Transverse colon (tissue), 4 donors: ENCODE measurements around the gene FBXO40. TPM values are rescaled to one million over a fixed set of nuclear protein-coding genes. Genes with fewer than 3 reads are reported as not detected.

ENCODE experiments used
- DNase-seq: peaks from one replicate; pipeline ENCODE4 v3.0.0-alpha.2; 2019
- H3K27ac ChIP-seq, 4 donors: fragments of 200-600 bp; sonication (generic); 2 replicates each; pipeline ENCODE4 v1.5.1; 2016 to 2018; ENCODE audit warnings: inconsistent platforms in 4 of 4
- H3K27me3 ChIP-seq: fragments of 200-600 bp; sonication (generic); 2 replicates; pipeline ENCODE4 v1.5.1; 2017; ENCODE audit warnings: inconsistent platforms
- H3K36me3 ChIP-seq, 4 donors: fragments of 200-600 bp; sonication (generic); 2 replicates each; pipeline ENCODE4 v1.5.1; 2017 to 2019; ENCODE audit warnings: inconsistent platforms in 4 of 4
- H3K4me1 ChIP-seq, 4 donors: fragments of 200-600 bp; sonication (generic); 2 replicates each; pipeline ENCODE4 v1.5.1; 2017 to 2020; ENCODE audit warnings: inconsistent platforms in 4 of 4
- H3K4me3 ChIP-seq, 4 donors: fragments of 200-600 bp; sonication (generic); 1 replicate in 1 of 4; 2 replicates in 3 of 4; pipeline versions ENCODE4 v1.5.1 to v1.6.1; 2017 to 2019; ENCODE audit warnings: inconsistent platforms in 4 of 4
- H3K9me3 ChIP-seq, 2 donors: fragments of 200-600 bp; sonication (generic); 2 replicates each; pipeline ENCODE4 v1.5.1; 2017 to 2019; ENCODE audit warnings: inconsistent platforms in 2 of 2
- CTCF ChIP-seq, 5 experiments: fragments of 200-600 bp in 3 of 5; fragments of 450-650 bp in 2 of 5; sonication (generic) in 3 of 5; IDR thresholded peaks; 1 replicate in 2 of 5; 2 replicates in 3 of 5; pipeline ENCODE4 v1.5.1; 2016 to 2017; ENCODE audit warnings: antibody characterized with exemption in 5 of 5, inconsistent platforms in 3 of 5, mild to moderate bottlenecking in 2 of 5, moderate library complexity in 1 of 5
- EP300 ChIP-seq: sonication (generic); formaldehyde crosslinking; IDR thresholded peaks from one replicate; pipeline ENCODE4 v1.6.1; 2017; ENCODE audit warnings: antibody characterized with exemption, low read depth
- POLR2A ChIP-seq: fragments of 450-650 bp; IDR thresholded peaks from one replicate; pipeline ENCODE4 v1.6.1; 2016; ENCODE audit warnings: antibody characterized with exemption, mild to moderate bottlenecking, moderate library complexity
- POLR2AphosphoS5 ChIP-seq, 3 donors: sonication (generic); formaldehyde crosslinking; IDR thresholded peaks; one replicate each; pipeline ENCODE4 v1.6.1; 2016; ENCODE audit warnings: antibody characterized with exemption in 3 of 3
- WGBS, 2 donors: methylation state at CpG; one replicate each; pipeline ENCODE4 v1.1.5; 2018; ENCODE audit warnings: low coverage in 1 of 2; 5-methylcytosine and 5-hydroxymethylcytosine counted together
- in situ Hi-C, 4 donors: fragments of 200-750 bp; cut with MboI; loops; one replicate each; pipeline versions ENCODE4 v1.15.0 to v1.15.1; 2017; ENCODE audit warnings: low sequenced_read_pairs in 3 of 4, low pct_ligation_motif_present in 1 of 4, low pct_unique_long_range_greater_than_20kb in 1 of 4
- intact Hi-C: fragments of 100-400 bp; cut with DNase I; formaldehyde crosslinking; loops from one replicate; pipeline ENCODE4 v1.15.1; 2023; ENCODE audit warnings: low total_unique reads
- total RNA-seq, 4 donors: library from RNA; depleted of rRNA; stranded (reverse); fragments of >200 nt; gene quantifications; one replicate each; pipeline ENCODE4 v1.1.0, GENCODE V29; 2016

Gene FBXO40
- total RNA-seq, 4 donors from 2014 or later, result not detected

- 22 to 25% methylated on average over 4 of the region's 4 CpGs for WGBS, 2 donors
- Histone ChIP-seq H3K27ac (no peak overlapping the region), H3K9me3 (no peaks in the 10 kb centered on the region), H3K4me3 (no peak overlapping the region), H3K27me3 (no peaks in the 10 kb centered on the region), H3K36me3 (no peaks in the 10 kb centered on the region), H3K4me1 (no peaks in the 10 kb centered on the region)
- intact Hi-C loops, result no loop called here
- TF ChIP-seq CTCF (IDR thresholded peaks at IDR 0.05), result no peak
- no peak for TF ChIP-seq EP300
- no peak for TF ChIP-seq POLR2A
- no peak for TF ChIP-seq POLR2AphosphoS5 (IDR thresholded peaks at IDR 0.05)
- DNase-seq, result no peak
- in situ Hi-C loops, result no loop called here
Measured at GRCh38 chr3:121601212-121601812, 8.1 kb downstream of the FBXO40 start.

- H3K36me3 ChIP-seq, result no peaks in the 10 kb centered on the region
- TF ChIP-seq POLR2A (no peak), CTCF (IDR thresholded peaks at IDR 0.05) (no peak), EP300 (no peak), POLR2AphosphoS5 (IDR thresholded peaks at IDR 0.05) (no peak)
- WGBS, 2 donors, result 96 to 100% methylated on average over 2 of the region's 2 CpGs
- H3K4me3 ChIP-seq, result no peak overlapping the region
- H3K9me3 ChIP-seq, result no peaks in the 10 kb centered on the region
- DNase-seq, result no peak
- no peak overlapping the region for H3K27ac ChIP-seq
- no peaks in the 10 kb centered on the region for H3K4me1 ChIP-seq
- no peaks in the 10 kb centered on the region for H3K27me3 ChIP-seq
- in situ Hi-C loops (no loop called here), intact Hi-C loops (no loop called here)
Measured at GRCh38 chr3:121604759-121605158, 11.6 kb downstream of the FBXO40 start.

DNA sequence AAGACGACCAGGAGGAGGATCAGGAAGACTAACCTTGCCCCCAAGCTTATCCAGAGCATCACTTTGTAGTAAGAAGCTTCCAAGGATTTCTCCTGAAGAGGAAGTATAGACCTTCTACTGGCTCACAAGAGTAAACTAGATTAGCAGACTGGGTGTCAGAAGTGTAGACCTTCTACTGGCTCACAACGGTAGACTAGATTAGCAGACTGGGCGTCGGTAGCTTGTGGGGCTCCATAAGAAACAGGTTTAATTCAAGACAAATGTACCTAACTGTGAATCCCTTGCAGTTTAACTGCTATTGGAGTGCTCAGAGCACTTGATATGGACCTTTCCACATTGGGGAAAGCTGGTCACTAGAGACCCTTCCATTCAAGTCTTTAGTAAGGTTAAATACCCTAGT, 12.9 kb downstream of the FBXO40 start:
- intact Hi-C loops, result no loop called here
- no peaks in the 10 kb centered on the region for H3K9me3 ChIP-seq

GRCh38 chr3:121619691-121620090, 26.5 kb downstream of the FBXO40 start:
- 90% methylated on average over 2 of the region's 2 CpGs; no CpG with 5 or more reads in 1 of the 2 donors for WGBS, 2 donors
- in situ Hi-C loops, result no loop called here

More for the DNA sequence above, 12.9 kb downstream of the FBXO40 start:
- Histone ChIP-seq H3K4me3 (no peak overlapping the region), H3K4me1 (no peaks in the 10 kb centered on the region), H3K27me3 (no peaks in the 10 kb centered on the region), H3K27ac (no peak overlapping the region), H3K36me3 (no peaks in the 10 kb centered on the region)
- TF ChIP-seq EP300 (no peak), POLR2AphosphoS5 (IDR thresholded peaks at IDR 0.05) (no peak), POLR2A (no peak), CTCF (IDR thresholded peaks at IDR 0.05) (no peak)
- WGBS, 2 donors, result 84 to 93% methylated on average over 4 of the region's 4 CpGs
- in situ Hi-C loops, result no loop called here
- no peak for DNase-seq

More at GRCh38 chr3:121619691-121620090, 26.5 kb downstream of the FBXO40 start:
- Histone ChIP-seq H3K9me3 (no peaks in the 10 kb centered on the region), H3K36me3 (no peaks in the 10 kb centered on the region), H3K4me3 (no peak overlapping the region), H3K27ac (no peak overlapping the region), H3K27me3 (no peaks in the 10 kb centered on the region), H3K4me1 (no peaks in the 10 kb centered on the region)
- DNase-seq, result no peak
- intact Hi-C loops, result no loop called here
- TF ChIP-seq POLR2A (no peak), CTCF (IDR thresholded peaks at IDR 0.05) (no peak), EP300 (no peak), POLR2AphosphoS5 (IDR thresholded peaks at IDR 0.05) (no peak)
